ENCODE data around the gene DISP2.

DNA sequence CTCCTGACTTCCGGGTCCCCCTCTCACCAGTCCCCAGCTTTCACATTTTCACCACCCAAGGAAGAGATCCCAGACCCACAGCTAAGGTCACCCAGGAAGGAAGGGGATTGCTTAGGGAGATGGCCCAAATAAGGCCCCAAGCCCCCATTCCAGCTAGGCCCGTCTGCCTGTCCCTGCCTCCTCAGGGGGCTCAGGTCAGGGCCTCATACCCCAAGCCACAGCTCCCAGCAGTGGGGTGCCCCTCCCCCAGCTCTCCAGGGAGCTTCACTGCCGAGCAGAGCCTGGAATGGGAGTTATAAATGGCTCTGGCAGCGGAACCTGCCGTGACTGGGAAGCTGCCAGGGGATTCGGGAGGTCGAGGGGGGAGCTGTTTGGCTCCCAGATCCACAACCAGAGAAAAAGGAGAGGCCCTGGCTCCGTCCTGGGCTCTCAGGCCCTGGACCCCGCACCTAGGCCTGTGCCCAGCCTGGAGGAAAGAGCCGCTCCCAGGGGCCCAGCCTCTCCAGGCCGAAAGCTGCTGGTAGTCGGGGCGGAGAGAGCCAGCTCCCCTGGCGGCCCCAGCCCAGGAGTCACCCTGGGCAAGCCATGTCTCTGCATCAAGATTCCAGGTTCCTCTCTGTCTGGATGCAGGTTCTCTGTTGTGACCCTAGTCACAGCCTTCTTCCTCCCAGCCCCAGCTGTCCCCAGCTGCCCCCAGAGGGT lies 17.8 kb upstream of the DISP2 start:
- TF ChIP-seq ATF7 (IDR thresholded peaks at IDR 0.05) (no peak), NFIC (IDR thresholded peaks at IDR 0.05) (no peak), ZNF121 (CRISPR knock-in tag; conservative IDR thresholded peaks at IDR 0.05) (no peak), SIX5 (IDR thresholded peaks at IDR 0.05; ENCODE audit: borderline replicate concordance in 1 of 2, insufficient read depth in 1 of 2, low read depth in 1 of 2, low read length in 2 of 2) (no peak), EP300 (IDR thresholded peaks at IDR 0.05; ENCODE audit: low read length) (no peak), MCM2 (IDR thresholded peaks at IDR 0.05; ENCODE audit: low read depth) (no peak), KDM1A (IDR thresholded peaks at IDR 0.05) (no peak), EZH2 (IDR thresholded peaks at IDR 0.05; ENCODE audit: borderline replicate concordance, low read depth, low read length) (no peak)
- TF ChIP-seq, protein P1, sequence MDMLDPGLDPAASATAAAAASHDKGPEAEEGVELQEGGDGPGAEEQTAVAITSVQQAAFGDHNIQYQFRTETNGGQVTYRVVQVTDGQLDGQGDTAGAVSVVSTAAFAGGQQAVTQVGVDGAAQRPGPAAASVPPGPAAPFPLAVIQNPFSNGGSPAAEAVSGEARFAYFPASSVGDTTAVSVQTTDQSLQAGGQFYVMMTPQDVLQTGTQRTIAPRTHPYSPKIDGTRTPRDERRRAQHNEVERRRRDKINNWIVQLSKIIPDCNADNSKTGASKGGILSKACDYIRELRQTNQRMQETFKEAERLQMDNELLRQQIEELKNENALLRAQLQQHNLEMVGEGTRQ (CRISPR knock-in tag; IDR thresholded peaks at IDR 0.05), result no peak
- TF ChIP-seq, protein P2, sequence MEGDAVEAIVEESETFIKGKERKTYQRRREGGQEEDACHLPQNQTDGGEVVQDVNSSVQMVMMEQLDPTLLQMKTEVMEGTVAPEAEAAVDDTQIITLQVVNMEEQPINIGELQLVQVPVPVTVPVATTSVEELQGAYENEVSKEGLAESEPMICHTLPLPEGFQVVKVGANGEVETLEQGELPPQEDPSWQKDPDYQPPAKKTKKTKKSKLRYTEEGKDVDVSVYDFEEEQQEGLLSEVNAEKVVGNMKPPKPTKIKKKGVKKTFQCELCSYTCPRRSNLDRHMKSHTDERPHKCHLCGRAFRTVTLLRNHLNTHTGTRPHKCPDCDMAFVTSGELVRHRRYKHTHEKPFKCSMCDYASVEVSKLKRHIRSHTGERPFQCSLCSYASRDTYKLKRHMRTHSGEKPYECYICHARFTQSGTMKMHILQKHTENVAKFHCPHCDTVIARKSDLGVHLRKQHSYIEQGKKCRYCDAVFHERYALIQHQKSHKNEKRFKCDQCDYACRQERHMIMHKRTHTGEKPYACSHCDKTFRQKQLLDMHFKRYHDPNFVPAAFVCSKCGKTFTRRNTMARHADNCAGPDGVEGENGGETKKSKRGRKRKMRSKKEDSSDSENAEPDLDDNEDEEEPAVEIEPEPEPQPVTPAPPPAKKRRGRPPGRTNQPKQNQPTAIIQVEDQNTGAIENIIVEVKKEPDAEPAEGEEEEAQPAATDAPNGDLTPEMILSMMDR (IDR thresholded peaks at IDR 0.05 in 2 of 3, conservative IDR thresholded peaks at IDR 0.05 in 1 of 3; ENCODE audit: insufficient read depth in 2 of 3, low read depth in 1 of 3, low read length in 3 of 3), result no peak
- TF ChIP-seq, protein P3, sequence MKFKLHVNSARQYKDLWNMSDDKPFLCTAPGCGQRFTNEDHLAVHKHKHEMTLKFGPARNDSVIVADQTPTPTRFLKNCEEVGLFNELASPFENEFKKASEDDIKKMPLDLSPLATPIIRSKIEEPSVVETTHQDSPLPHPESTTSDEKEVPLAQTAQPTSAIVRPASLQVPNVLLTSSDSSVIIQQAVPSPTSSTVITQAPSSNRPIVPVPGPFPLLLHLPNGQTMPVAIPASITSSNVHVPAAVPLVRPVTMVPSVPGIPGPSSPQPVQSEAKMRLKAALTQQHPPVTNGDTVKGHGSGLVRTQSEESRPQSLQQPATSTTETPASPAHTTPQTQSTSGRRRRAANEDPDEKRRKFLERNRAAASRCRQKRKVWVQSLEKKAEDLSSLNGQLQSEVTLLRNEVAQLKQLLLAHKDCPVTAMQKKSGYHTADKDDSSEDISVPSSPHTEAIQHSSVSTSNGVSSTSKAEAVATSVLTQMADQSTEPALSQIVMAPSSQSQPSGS (CRISPR knock-in tag; IDR thresholded peaks at IDR 0.05), result no peak

Measured in K562 (cell line).